Chondrocyte (in vitro differentiated cells): Measurements from ENCODE around the gene IFT172. TPM values are rescaled to one million over a fixed set of nuclear protein-coding genes. Genes with fewer than 3 reads are reported as not detected.
"Not testable (repeated sequence)": the region's sequence is repeated elsewhere in the genome, so short reads cannot be mapped to it uniquely, and the experiment has no call there.

Experiments used
- DNase-seq: peaks from one replicate; pipeline ENCODE4 v3.0.0; 2021; ENCODE audit warnings: mixed read lengths, low spot score
- H3K27ac Mint-ChIP-seq: one replicate; pipeline ENCODE4 v1.8.0; 2021; ENCODE audit warnings: mild to moderate bottlenecking, moderate library complexity, mixed read lengths; ENCODE audit not compliant: unreplicated experiment
- H3K27me3 Mint-ChIP-seq: 2 replicates; pipeline ENCODE4 v1.8.0; 2021; ENCODE audit warnings: low read depth, mixed read lengths
- H3K36me3 Mint-ChIP-seq: 2 replicates; pipeline ENCODE4 v1.8.0; 2021; ENCODE audit warnings: low read depth, mixed read lengths
- H3K4me1 Mint-ChIP-seq: 2 replicates; pipeline ENCODE4 v1.8.0; 2021; ENCODE audit warnings: low read depth, mild to moderate bottlenecking, mixed read lengths
- H3K4me3 Mint-ChIP-seq: one replicate; pipeline ENCODE4 v1.8.0; 2021; ENCODE audit warnings: mild to moderate bottlenecking, moderate library complexity, mixed read lengths; ENCODE audit not compliant: unreplicated experiment
- H3K9me3 Mint-ChIP-seq: 2 replicates; pipeline ENCODE4 v1.8.0; 2021; ENCODE audit warnings: low read depth, mixed read lengths
- CTCF ChIP-seq: fragments of 200-600 bp; sonication (generic); IDR thresholded peaks from 2 replicates; pipeline ENCODE4 v1.5.0; 2021; ENCODE audit warnings: antibody characterized with exemption, mild to moderate bottlenecking, moderate library complexity
- long read RNA-seq: library from polyadenylated mRNA; stranded (forward); transcript quantifications from one replicate; pipeline ENCODE4 v2.0.0, GENCODE V29; 2021
- total RNA-seq: library from RNA; stranded (reverse); gene quantifications from 3 replicates; pipeline ENCODE4 v1.2.1, GENCODE V29; 2021

The IFT172 gene
- 19.3 to 36.9 TPM (median 21.5 TPM) in 3 replicates for total RNA-seq
- long read RNA-seq, full-length matches to known transcripts = 5 of 12 reads
- long read RNA-seq, partial matches to known transcripts = 5 of 12 reads
- long read RNA-seq, other reads (novel, unspliced or antisense) = 2 of 12 reads

- TF ChIP-seq CTCF = no peak
- peak within 1 kb of the TSS; percentile 90 for H3K27ac Mint-ChIP-seq
- peak within 1 kb of the TSS; percentile 93 for H3K4me3 Mint-ChIP-seq
- H3K9me3 Mint-ChIP-seq = no peaks in the 10 kb centered on the region
- H3K4me1 Mint-ChIP-seq = peaks cover 25% of the 10 kb centered on the region
- H3K27me3 Mint-ChIP-seq = no peaks in the 10 kb centered on the region
- DNase-seq = peak; percentile 99
- H3K36me3 Mint-ChIP-seq = peaks cover 3% of the 10 kb centered on the region
Measured at GRCh38 chr2:27489498-27490397, at the start of gene IFT172. IFT172 (minus strand) TSS chr2:27489743; CDS start chr2:27489653, 90 bp downstream.

GRCh38 chr2:27538839-27539450 is 49.4 kb upstream of the IFT172 start:
- not testable (repeated sequence) for H3K4me3 Mint-ChIP-seq, H3K27ac Mint-ChIP-seq, H3K36me3 Mint-ChIP-seq, DNase-seq, H3K4me1 Mint-ChIP-seq, H3K9me3 Mint-ChIP-seq
- peaks cover 22% of the 10 kb centered on the region for H3K27me3 Mint-ChIP-seq

- Mint-ChIP-seq H3K36me3 (no peaks in the 10 kb centered on the region), H3K27me3 (peaks cover 24% of the 10 kb centered on the region), H3K4me1 (no peaks in the 10 kb centered on the region), H3K27ac (no peak overlapping the region), H3K4me3 (no peak overlapping the region), H3K9me3 (no peaks in the 10 kb centered on the region)
- TF ChIP-seq CTCF = no peak
- no peak for DNase-seq
Measured at GRCh38 chr2:27537287-27537686, 47.7 kb upstream of the IFT172 start.

- DNase-seq = no peak
- Mint-ChIP-seq H3K9me3 (peaks cover 9% of the 10 kb centered on the region), H3K4me1 (no peaks in the 10 kb centered on the region), H3K4me3 (no peak overlapping the region), H3K36me3 (no peaks in the 10 kb centered on the region), H3K27ac (no peak overlapping the region), H3K27me3 (peaks cover 24% of the 10 kb centered on the region)
- no peak for TF ChIP-seq CTCF
Measured at GRCh38 chr2:27531983-27532382, 42.4 kb upstream of the IFT172 start.

GRCh38 chr2:27527182-27527581 is 37.6 kb upstream of the IFT172 start:
- no peak for TF ChIP-seq CTCF
- no peaks in the 10 kb centered on the region for H3K36me3 Mint-ChIP-seq
- no peak overlapping the region for H3K4me3 Mint-ChIP-seq
- no peaks in the 10 kb centered on the region for H3K4me1 Mint-ChIP-seq
- DNase-seq = no peak
- no peak overlapping the region for H3K27ac Mint-ChIP-seq
- H3K9me3 Mint-ChIP-seq = peaks cover 9% of the 10 kb centered on the region
- H3K27me3 Mint-ChIP-seq = peaks cover 21% of the 10 kb centered on the region
